ENCODE measurements around the gene ACOX3.

Gene ACOX3

DNA sequence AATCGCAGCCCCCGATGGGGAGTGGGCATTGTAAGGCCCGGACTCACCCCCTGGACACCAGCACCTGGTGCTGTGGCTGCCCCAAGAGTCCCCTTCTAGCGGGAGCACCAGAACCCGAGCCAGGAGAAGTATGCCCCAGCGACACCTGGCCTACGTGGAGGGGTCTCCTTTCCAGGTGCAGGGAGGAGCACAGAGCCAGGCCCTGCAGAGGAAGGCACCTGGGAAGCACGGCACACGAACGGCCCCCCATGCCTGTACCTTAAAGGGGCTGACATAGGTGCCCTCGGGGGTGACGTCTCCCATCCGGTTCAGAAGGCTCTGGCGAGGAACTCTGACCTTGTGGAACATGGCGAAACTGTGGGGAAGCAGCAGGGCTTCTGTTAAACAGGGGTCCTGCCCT lies 41.2 kb downstream of the ACOX3 start:
- no peak overlapping the region for H3K9ac ChIP-seq (ENCODE audit: low read depth in 1 of 2, low read length in 2 of 2)
- H3K27me3 ChIP-seq (ENCODE audit: control insufficient read depth in 1 of 2, insufficient read depth in 2 of 2, low read length in 2 of 2): no peaks in the 10 kb centered on the region
- peaks cover 7 to 37% of the 10 kb centered on the region in 2 donors for H3K36me3 ChIP-seq (ENCODE audit: control insufficient read depth in 1 of 2, insufficient read depth in 2 of 2, low read length in 2 of 2)
- no peak overlapping the region for H3K4me3 ChIP-seq (ENCODE audit: low read depth in 1 of 2, low read length in 2 of 2)
- no peak overlapping the region for H3K27ac ChIP-seq (ENCODE audit: low read depth, low read length)
- H3K4me1 ChIP-seq (ENCODE audit: control insufficient read depth in 1 of 2, insufficient read depth in 2 of 2, low read length in 2 of 2): peaks cover 0 to 3% of the 10 kb centered on the region in 2 donors
- no peaks in the 10 kb centered on the region for H3K9me3 ChIP-seq (ENCODE audit: control insufficient read depth in 1 of 2, low read length in 2 of 2)

DNA sequence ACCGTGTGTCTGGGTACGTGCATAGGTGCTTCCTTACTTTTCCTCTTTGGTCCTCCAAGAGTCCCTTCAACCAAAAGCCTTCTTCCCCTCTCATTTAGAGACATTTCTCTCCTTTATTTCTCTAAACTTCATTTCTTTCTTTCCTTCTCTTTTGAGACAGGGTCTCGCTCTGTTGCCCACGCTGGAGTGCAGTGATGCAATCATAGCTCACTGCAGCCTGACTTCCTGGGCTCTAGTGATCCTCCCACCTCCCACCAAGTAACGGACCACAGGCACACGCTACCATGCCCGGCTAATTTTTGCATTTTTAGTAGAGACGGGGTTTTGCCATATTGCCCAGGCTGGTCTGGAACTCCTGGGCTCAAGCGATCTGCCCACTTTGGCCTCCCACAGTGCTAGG lies 42.2 kb downstream of the ACOX3 start:
- no peaks in the 10 kb centered on the region for H3K27me3 ChIP-seq (ENCODE audit: control insufficient read depth in 1 of 2, insufficient read depth in 2 of 2, low read length in 2 of 2)
- peaks cover 0 to 3% of the 10 kb centered on the region in 2 donors for H3K4me1 ChIP-seq (ENCODE audit: control insufficient read depth in 1 of 2, insufficient read depth in 2 of 2, low read length in 2 of 2)
- H3K36me3 ChIP-seq (ENCODE audit: control insufficient read depth in 1 of 2, insufficient read depth in 2 of 2, low read length in 2 of 2): peaks cover 7 to 41% of the 10 kb centered on the region in 2 donors

DNA sequence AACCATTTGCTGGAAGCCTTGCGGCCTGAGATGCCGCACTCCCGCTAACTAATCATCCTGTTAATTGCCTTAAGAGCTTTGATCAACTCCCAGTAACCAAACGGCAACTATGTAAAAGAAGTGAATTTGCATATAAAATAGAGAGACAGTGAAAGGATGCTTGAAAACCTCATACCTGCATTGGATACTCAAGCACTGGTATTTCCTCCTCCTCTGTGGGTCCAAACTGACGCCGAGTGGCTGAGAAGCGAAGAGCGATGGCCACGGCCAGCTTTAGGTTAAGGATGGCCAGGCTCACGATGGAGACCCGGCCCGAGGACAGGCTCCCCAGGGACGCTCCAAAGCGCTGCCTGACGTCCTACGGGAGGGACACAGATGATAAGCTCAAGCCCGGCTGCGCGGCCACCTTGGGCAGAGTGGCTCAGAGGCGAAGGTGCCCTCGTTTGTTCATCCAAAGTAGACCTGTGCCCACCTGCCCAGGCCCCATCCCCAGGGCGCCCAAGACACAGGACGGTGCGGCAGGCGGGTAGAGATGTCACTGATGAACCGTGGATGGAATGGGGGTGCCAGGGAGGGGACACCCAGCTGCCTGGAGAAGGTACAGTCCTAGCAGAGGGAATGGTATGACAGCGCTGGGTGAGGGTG lies 43.6 kb downstream of the ACOX3 start:
- no peak overlapping the region for H3K4me3 ChIP-seq (ENCODE audit: low read depth in 1 of 2, low read length in 2 of 2)
- H3K36me3 ChIP-seq (ENCODE audit: control insufficient read depth in 1 of 2, insufficient read depth in 2 of 2, low read length in 2 of 2): peaks cover 7 to 45% of the 10 kb centered on the region in 2 donors
- H3K27me3 ChIP-seq (ENCODE audit: control insufficient read depth in 1 of 2, insufficient read depth in 2 of 2, low read length in 2 of 2): no peaks in the 10 kb centered on the region
- no peak overlapping the region for H3K9ac ChIP-seq (ENCODE audit: low read depth in 1 of 2, low read length in 2 of 2)
- peaks cover 0 to 6% of the 10 kb centered on the region in 2 donors for H3K4me1 ChIP-seq (ENCODE audit: control insufficient read depth in 1 of 2, insufficient read depth in 2 of 2, low read length in 2 of 2)
- no peak overlapping the region for H3K27ac ChIP-seq (ENCODE audit: low read depth, low read length)
- H3K9me3 ChIP-seq (ENCODE audit: control insufficient read depth in 1 of 2, low read length in 2 of 2): no peaks in the 10 kb centered on the region

More for the DNA sequence above, 42.2 kb downstream of the ACOX3 start:
- no peak overlapping the region for H3K9ac ChIP-seq (ENCODE audit: low read depth in 1 of 2, low read length in 2 of 2)
- no peak overlapping the region for H3K27ac ChIP-seq (ENCODE audit: low read depth, low read length)
- H3K9me3 ChIP-seq (ENCODE audit: control insufficient read depth in 1 of 2, low read length in 2 of 2): no peaks in the 10 kb centered on the region
- H3K4me3 ChIP-seq (ENCODE audit: low read depth in 1 of 2, low read length in 2 of 2): no peak overlapping the region

DNA sequence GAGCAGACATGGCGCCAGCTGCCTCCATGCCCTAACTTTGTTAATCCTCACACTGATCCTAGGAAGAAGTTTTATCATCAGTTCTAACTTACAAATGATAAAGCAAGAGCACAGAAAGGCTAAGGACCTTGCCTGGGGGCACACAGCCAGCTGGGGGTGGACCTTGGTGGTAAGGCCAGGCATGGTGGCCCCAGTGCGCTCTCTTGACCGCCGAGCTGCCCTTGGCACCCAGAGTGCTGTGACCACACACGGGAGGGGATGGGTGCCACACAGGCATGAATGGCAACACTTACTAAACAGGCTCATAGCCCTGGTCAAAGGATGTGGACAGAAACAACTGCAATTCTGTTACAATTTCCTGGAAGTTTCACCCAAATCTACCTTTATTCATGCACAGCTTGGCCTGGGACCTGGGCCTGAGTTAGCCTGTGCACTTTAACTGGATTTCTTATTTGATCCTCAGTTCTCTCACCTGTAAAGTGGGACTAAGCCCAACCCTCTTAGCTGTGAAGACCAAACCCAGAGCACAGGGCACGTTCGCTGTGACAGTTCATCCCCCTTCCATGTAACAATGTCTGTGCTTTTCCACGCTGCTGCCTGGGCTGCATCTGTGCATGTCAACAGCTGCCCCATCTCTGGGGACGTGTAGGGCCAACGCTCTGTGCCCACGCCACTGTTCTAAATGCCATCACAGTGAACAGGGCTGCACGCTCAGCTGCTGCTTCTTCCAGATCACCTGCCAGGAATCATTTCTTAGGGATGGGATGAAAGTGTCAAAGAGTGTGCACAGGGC lies 44.8 kb downstream of the ACOX3 start:
- H3K27ac ChIP-seq (ENCODE audit: low read depth, low read length): no peak overlapping the region
- no peak overlapping the region for H3K4me3 ChIP-seq (ENCODE audit: low read depth in 1 of 2, low read length in 2 of 2)
- H3K9me3 ChIP-seq (ENCODE audit: control insufficient read depth in 1 of 2, low read length in 2 of 2): no peaks in the 10 kb centered on the region
- H3K36me3 ChIP-seq (ENCODE audit: control insufficient read depth in 1 of 2, insufficient read depth in 2 of 2, low read length in 2 of 2): peaks cover 7 to 55% of the 10 kb centered on the region in 2 donors
- H3K9ac ChIP-seq (ENCODE audit: low read depth in 1 of 2, low read length in 2 of 2): no peak overlapping the region
- peaks cover 0 to 9% of the 10 kb centered on the region in 2 donors for H3K4me1 ChIP-seq (ENCODE audit: control insufficient read depth in 1 of 2, insufficient read depth in 2 of 2, low read length in 2 of 2)
- H3K27me3 ChIP-seq (ENCODE audit: control insufficient read depth in 1 of 2, insufficient read depth in 2 of 2, low read length in 2 of 2): no peaks in the 10 kb centered on the region

DNA sequence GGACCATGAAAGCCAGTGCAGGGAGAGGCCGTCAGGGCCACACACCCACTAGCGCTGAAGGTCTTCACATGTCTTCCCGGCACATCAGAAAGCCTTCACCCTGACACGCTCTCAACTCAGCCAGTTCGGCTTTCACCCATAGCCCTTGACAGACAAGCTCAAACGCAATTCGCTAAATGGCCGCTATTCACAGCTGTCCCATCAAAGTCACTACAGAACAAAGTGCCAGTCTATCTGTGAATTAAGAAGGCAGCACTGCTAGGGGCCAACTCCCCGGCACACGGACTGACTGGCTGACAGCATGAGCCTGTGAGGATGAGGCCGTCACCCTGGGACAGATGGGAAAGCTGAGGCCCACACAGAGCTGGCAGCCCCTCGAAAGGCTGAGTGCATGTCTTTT lies 45.7 kb downstream of the ACOX3 start:
- peaks cover 7 to 59% of the 10 kb centered on the region in 2 donors for H3K36me3 ChIP-seq (ENCODE audit: control insufficient read depth in 1 of 2, insufficient read depth in 2 of 2, low read length in 2 of 2)
- H3K9me3 ChIP-seq (ENCODE audit: control insufficient read depth in 1 of 2, low read length in 2 of 2): no peaks in the 10 kb centered on the region
- no peak overlapping the region for H3K27ac ChIP-seq (ENCODE audit: low read depth, low read length)
- H3K27me3 ChIP-seq (ENCODE audit: control insufficient read depth in 1 of 2, insufficient read depth in 2 of 2, low read length in 2 of 2): no peaks in the 10 kb centered on the region
- H3K9ac ChIP-seq (ENCODE audit: low read depth in 1 of 2, low read length in 2 of 2): no peak overlapping the region
- peaks cover 0 to 9% of the 10 kb centered on the region in 2 donors for H3K4me1 ChIP-seq (ENCODE audit: control insufficient read depth in 1 of 2, insufficient read depth in 2 of 2, low read length in 2 of 2)
- no peak overlapping the region for H3K4me3 ChIP-seq (ENCODE audit: low read depth in 1 of 2, low read length in 2 of 2)

DNA sequence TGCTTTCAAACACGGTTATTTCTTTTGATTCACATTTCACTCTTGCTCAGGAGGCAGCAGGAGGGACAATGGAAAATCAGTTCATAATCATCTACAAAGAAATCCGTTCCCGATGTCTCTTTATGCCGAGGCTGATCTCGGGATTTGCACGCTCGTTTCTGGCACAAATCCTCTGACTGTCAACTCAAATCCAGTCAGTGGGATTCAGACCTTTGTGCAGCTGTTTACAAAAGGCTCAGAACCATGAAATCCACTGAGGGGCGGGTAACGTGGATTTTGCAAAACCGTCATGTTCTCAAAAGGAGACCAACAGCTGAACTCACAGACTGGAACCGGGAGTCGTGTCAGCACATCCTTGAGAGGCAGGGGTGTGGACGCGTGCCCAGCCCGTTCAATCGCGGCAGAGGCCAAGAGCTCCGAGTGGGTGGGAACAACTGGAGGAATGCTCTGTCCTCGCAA lies 46.4 kb downstream of the ACOX3 start:
- Histone ChIP-seq H3K27ac (ENCODE audit: low read depth, low read length) (peak overlapping the region; percentile 38), H3K4me3 (ENCODE audit: low read depth in 1 of 2, low read length in 2 of 2) (no peak overlapping the region), H3K27me3 (ENCODE audit: control insufficient read depth in 1 of 2, insufficient read depth in 2 of 2, low read length in 2 of 2) (no peaks in the 10 kb centered on the region), H3K36me3 (ENCODE audit: control insufficient read depth in 1 of 2, insufficient read depth in 2 of 2, low read length in 2 of 2) (peaks cover 7 to 57% of the 10 kb centered on the region in 2 donors), H3K9ac (ENCODE audit: low read depth in 1 of 2, low read length in 2 of 2) (no peak overlapping the region), H3K4me1 (ENCODE audit: control insufficient read depth in 1 of 2, insufficient read depth in 2 of 2, low read length in 2 of 2) (peaks cover 0 to 9% of the 10 kb centered on the region in 2 donors), H3K9me3 (ENCODE audit: control insufficient read depth in 1 of 2, low read length in 2 of 2) (no peaks in the 10 kb centered on the region)

DNA sequence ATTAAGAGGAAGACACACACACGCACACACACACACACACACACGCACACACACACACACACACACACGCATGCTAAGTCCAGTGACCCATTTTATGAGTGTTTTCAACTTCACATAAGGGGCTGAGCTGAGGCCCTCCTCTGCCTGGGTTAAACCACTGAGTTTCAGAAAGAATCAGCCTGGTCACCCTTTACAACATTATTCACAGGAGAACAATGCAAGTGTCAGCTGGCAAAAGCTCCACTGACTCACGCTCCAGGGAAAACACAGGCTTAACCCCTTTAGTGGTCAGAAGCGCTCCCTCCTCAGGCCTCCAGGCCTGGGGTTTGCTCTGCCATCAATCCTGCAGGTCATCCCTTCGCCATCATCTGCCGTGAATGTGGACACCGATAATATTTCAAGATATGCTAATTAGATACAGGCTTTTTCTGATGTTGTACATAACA lies 46.9 kb downstream of the ACOX3 start:
- Histone ChIP-seq H3K27ac (ENCODE audit: low read depth, low read length) (no peak overlapping the region), H3K9ac (ENCODE audit: low read depth in 1 of 2, low read length in 2 of 2) (no peak overlapping the region), H3K36me3 (ENCODE audit: control insufficient read depth in 1 of 2, insufficient read depth in 2 of 2, low read length in 2 of 2) (peaks cover 3 to 57% of the 10 kb centered on the region in 2 donors)

DNA sequence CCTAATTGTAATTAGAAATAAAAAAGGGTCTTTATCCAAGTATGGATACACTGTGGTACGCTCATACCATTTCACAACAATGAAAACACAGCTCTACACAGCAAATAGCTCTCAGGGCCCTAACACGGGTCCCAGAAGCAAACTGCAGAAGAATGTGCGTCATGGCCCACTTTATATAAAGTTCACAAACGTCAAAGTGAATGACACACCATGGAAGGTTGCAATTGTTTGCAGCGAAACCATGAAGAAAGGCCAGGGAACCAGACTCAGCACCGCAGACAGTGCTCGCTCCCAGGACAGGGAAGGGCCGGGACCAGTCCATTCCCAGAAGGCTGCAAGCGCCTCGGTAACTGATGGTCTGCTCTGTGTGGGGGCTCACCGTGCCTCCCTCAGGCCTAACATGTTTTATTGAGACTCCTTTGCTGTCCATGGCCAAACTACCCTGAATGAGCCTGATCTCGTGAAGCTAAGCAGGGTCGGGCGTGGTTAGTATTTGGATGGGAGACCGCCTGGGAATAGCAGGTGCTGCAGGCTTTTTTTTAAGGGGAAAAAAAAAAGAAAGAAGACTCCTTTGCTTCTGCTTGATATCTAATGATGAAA lies 47.8 kb downstream of the ACOX3 start:
- Histone ChIP-seq H3K27ac (ENCODE audit: low read depth, low read length) (no peak overlapping the region), H3K4me3 (ENCODE audit: low read depth in 1 of 2, low read length in 2 of 2) (no peak overlapping the region), H3K9me3 (ENCODE audit: control insufficient read depth in 1 of 2, low read length in 2 of 2) (no peaks in the 10 kb centered on the region), H3K9ac (ENCODE audit: low read depth in 1 of 2, low read length in 2 of 2) (no peak overlapping the region), H3K27me3 (ENCODE audit: control insufficient read depth in 1 of 2, insufficient read depth in 2 of 2, low read length in 2 of 2) (no peaks in the 10 kb centered on the region), H3K4me1 (ENCODE audit: control insufficient read depth in 1 of 2, insufficient read depth in 2 of 2, low read length in 2 of 2) (peaks cover 0 to 9% of the 10 kb centered on the region in 2 donors), H3K36me3 (ENCODE audit: control insufficient read depth in 1 of 2, insufficient read depth in 2 of 2, low read length in 2 of 2) (peaks cover 3 to 65% of the 10 kb centered on the region in 2 donors)

More for the DNA sequence above, 46.9 kb downstream of the ACOX3 start:
- H3K4me1 ChIP-seq (ENCODE audit: control insufficient read depth in 1 of 2, insufficient read depth in 2 of 2, low read length in 2 of 2): peaks cover 0 to 9% of the 10 kb centered on the region in 2 donors
- H3K9me3 ChIP-seq (ENCODE audit: control insufficient read depth in 1 of 2, low read length in 2 of 2): no peaks in the 10 kb centered on the region
- H3K4me3 ChIP-seq (ENCODE audit: low read depth in 1 of 2, low read length in 2 of 2): no peak overlapping the region
- no peaks in the 10 kb centered on the region for H3K27me3 ChIP-seq (ENCODE audit: control insufficient read depth in 1 of 2, insufficient read depth in 2 of 2, low read length in 2 of 2)

DNA sequence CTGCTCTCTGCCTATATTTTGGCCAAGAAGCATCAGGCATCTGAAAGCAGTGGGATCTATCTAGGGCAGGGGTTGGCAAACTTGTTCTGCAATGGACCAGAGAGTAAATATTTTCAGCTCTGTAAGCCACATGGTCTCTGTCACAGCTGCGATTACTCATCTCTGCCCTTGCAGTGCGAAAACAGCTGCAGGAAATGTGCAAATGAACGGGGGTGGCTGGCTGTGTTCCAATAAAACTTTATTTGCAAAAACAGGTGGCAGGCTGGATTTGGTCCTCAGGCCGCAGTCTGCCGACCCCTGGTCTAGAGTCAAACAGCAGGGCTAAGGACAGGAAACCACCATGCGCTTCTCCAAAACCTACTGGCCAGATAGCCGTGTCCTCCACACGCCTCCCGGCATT lies 48.6 kb downstream of the ACOX3 start:
- H3K27ac ChIP-seq (ENCODE audit: low read depth, low read length): no peak overlapping the region
- H3K9me3 ChIP-seq (ENCODE audit: control insufficient read depth in 1 of 2, low read length in 2 of 2): no peaks in the 10 kb centered on the region
- H3K27me3 ChIP-seq (ENCODE audit: control insufficient read depth in 1 of 2, insufficient read depth in 2 of 2, low read length in 2 of 2): no peaks in the 10 kb centered on the region
- peaks cover 3 to 66% of the 10 kb centered on the region in 2 donors for H3K36me3 ChIP-seq (ENCODE audit: control insufficient read depth in 1 of 2, insufficient read depth in 2 of 2, low read length in 2 of 2)
- H3K4me1 ChIP-seq (ENCODE audit: control insufficient read depth in 1 of 2, insufficient read depth in 2 of 2, low read length in 2 of 2): peaks cover 0 to 9% of the 10 kb centered on the region in 2 donors
- no peak overlapping the region for H3K9ac ChIP-seq (ENCODE audit: low read depth in 1 of 2, low read length in 2 of 2)
- H3K4me3 ChIP-seq (ENCODE audit: low read depth in 1 of 2, low read length in 2 of 2): no peak overlapping the region

DNA sequence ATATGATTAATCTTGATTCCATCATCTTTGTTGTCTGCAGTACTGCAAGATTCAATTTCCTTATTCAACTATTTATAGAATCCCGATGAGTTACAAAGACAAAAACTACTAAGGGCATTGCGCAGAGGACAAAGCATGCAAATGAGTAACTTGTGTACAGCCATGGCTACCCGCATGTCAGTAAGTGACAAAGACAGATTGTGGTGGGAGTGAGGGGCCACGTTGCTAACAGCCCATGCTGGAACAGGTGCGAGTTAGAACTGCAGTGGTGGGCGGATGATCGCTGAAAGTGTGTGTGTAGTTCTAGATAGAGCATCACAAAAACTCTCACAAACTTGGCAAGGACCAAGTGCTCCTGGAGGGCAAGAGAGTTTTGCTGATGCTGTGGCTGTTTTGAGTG lies 49.5 kb downstream of the ACOX3 start:
- Histone ChIP-seq H3K9ac (ENCODE audit: low read depth in 1 of 2, low read length in 2 of 2) (no peak overlapping the region), H3K4me1 (ENCODE audit: control insufficient read depth in 1 of 2, insufficient read depth in 2 of 2, low read length in 2 of 2) (peaks cover 0 to 9% of the 10 kb centered on the region in 2 donors), H3K4me3 (ENCODE audit: low read depth in 1 of 2, low read length in 2 of 2) (no peak overlapping the region), H3K9me3 (ENCODE audit: control insufficient read depth in 1 of 2, low read length in 2 of 2) (no peaks in the 10 kb centered on the region), H3K27ac (ENCODE audit: low read depth, low read length) (no peak overlapping the region), H3K27me3 (ENCODE audit: control insufficient read depth in 1 of 2, insufficient read depth in 2 of 2, low read length in 2 of 2) (no peaks in the 10 kb centered on the region), H3K36me3 (ENCODE audit: control insufficient read depth in 1 of 2, insufficient read depth in 2 of 2, low read length in 2 of 2) (peaks cover 3 to 65% of the 10 kb centered on the region in 2 donors)

Measured in duodenal mucosa (tissue), 2 donors.